GM23338 (cell line): Measurements from ENCODE around the gene MTHFSD. TPM values are rescaled to one million over a fixed set of nuclear protein-coding genes. Genes with fewer than 3 reads are reported as not detected.

Experiments
- ATAC-seq: fragments of 200-7000 bp; cut with Tn5 transposase; 3 replicates; pipeline ENCODE4 v1.9.1; 2020
- DNase-seq: peaks from one replicate; pipeline ENCODE4 v3.0.0-alpha.2; 2015; ENCODE audit warnings: low spot score
- H2AFZ ChIP-seq: fragments of 200-600 bp; sonication (generic); 2 replicates; pipeline ENCODE4 v1.8.0; 2016; ENCODE audit warnings: antibody characterized with exemption, mild to moderate bottlenecking, moderate library complexity
- H3F3A ChIP-seq: fragments of 200-600 bp; sonication (generic); replicated peaks from 2 replicates; pipeline ENCODE4 v1.8.0; 2017; ENCODE audit warnings: antibody characterized with exemption, mixed run types, low read depth
- H3K27ac ChIP-seq: fragments of 200-600 bp; sonication (generic); 2 replicates; pipeline ENCODE4 v1.6.1; 2016; ENCODE audit warnings: low read depth
- H3K27me3 ChIP-seq: fragments of 200-600 bp; sonication (generic); 2 replicates; pipeline ENCODE4 v1.8.0; 2016; ENCODE audit warnings: mild to moderate bottlenecking, mixed run types, moderate library complexity; ENCODE audit not compliant: insufficient read depth
- H3K36me3 ChIP-seq: fragments of 200-600 bp; sonication (generic); 2 replicates; pipeline ENCODE4 v1.8.0; 2016; ENCODE audit warnings: mild to moderate bottlenecking; ENCODE audit not compliant: insufficient read depth
- H3K4me1 ChIP-seq: fragments of 200-600 bp; sonication (generic); 2 replicates; pipeline ENCODE4 v1.8.0; 2016; ENCODE audit warnings: mild to moderate bottlenecking, moderate library complexity; ENCODE audit not compliant: insufficient read depth
- H3K4me2 ChIP-seq: fragments of 200-600 bp; sonication (generic); 2 replicates; pipeline ENCODE4 v1.7.1; 2017; ENCODE audit warnings: mixed run types
- H3K4me3 ChIP-seq: fragments of 200-600 bp; sonication (generic); 2 replicates; pipeline ENCODE4 v1.6.1; 2016; ENCODE audit warnings: mixed run types
- H3K79me2 ChIP-seq: fragments of 200-600 bp; sonication (generic); replicated peaks from 2 replicates; pipeline ENCODE4 v1.8.0; 2017; ENCODE audit warnings: mild to moderate bottlenecking; ENCODE audit not compliant: insufficient read depth
- H3K9me2 ChIP-seq: fragments of 200-600 bp; sonication (generic); 2 replicates; pipeline ENCODE4 v1.8.0; 2017; ENCODE audit not compliant: insufficient read depth
- H4K20me1 ChIP-seq: fragments of 200-600 bp; sonication (generic); replicated peaks from 2 replicates; pipeline ENCODE4 v1.8.0; 2017; ENCODE audit warnings: mild to moderate bottlenecking; ENCODE audit not compliant: insufficient read depth
- H3K27ac Mint-ChIP-seq: 2 replicates; pipeline ENCODE4 v1.8.0; 2020; ENCODE audit warnings: inconsistent platforms, mild to moderate bottlenecking, moderate library complexity, mixed read lengths
- H3K27me3 Mint-ChIP-seq: 3 replicates; pipeline ENCODE4 v1.8.0; 2022; ENCODE audit warnings: low read depth, mild to moderate bottlenecking, moderate library complexity, mixed read lengths, inconsistent platforms; ENCODE audit not compliant: insufficient read depth, poor library complexity
- H3K36me3 Mint-ChIP-seq: 3 replicates; pipeline ENCODE4 v1.8.0; 2021; ENCODE audit warnings: low read depth, mild to moderate bottlenecking, inconsistent platforms, moderate library complexity, mixed read lengths
- H3K4me1 Mint-ChIP-seq: 3 replicates; pipeline ENCODE4 v1.8.0; 2020; ENCODE audit warnings: mild to moderate bottlenecking, inconsistent platforms, mixed read lengths
- H3K4me3 Mint-ChIP-seq: 3 replicates; pipeline ENCODE4 v1.8.0; 2021; ENCODE audit warnings: moderate library complexity, mild to moderate bottlenecking, inconsistent platforms, mixed read lengths
- H3K9me3 Mint-ChIP-seq: 3 replicates; pipeline ENCODE4 v1.8.0; 2020; ENCODE audit warnings: moderate library complexity, mild to moderate bottlenecking, inconsistent platforms, mixed read lengths
- CREB1 ChIP-seq: fragments of 250-450 bp; sonication (Bioruptor Pico); IDR thresholded peaks from 2 replicates; pipeline ENCODE4 v1.5.0; 2020; ENCODE audit warnings: low read depth, mild to moderate bottlenecking, moderate library complexity
- EZH2 ChIP-seq: fragments of 200-600 bp; sonication (generic); IDR thresholded peaks from one replicate; pipeline ENCODE4 v1.8.0; 2017; ENCODE audit warnings: antibody characterized with exemption, mild to moderate bottlenecking, low read depth; ENCODE audit not compliant: unreplicated experiment
- NANOG ChIP-seq: IDR thresholded peaks from 2 replicates; pipeline ENCODE4 v1.6.1; 2016; ENCODE audit warnings: antibody characterized with exemption, borderline replicate concordance
- STAT1 ChIP-seq: IDR thresholded peaks from one replicate; pipeline ENCODE4 v1.6.1; 2016; ENCODE audit warnings: antibody characterized with exemption; ENCODE audit not compliant: unreplicated experiment
- ZNF114 ChIP-seq: fragments of 250-450 bp; sonication (Bioruptor Pico); IDR thresholded peaks from 2 replicates; pipeline ENCODE4 v1.5.0; 2020; ENCODE audit warnings: mild to moderate bottlenecking, moderate library complexity
- polyA plus RNA-seq: library from polyadenylated mRNA; unstranded; fragments of >200 nt; fragmentation: Nextera tagmentation; extraction: Ambion mirVana; gene quantifications from 2 replicates; pipeline ENCODE4 v1.2.1, GENCODE V29; 2016
- total RNA-seq: library from RNA; depleted of rRNA; stranded (reverse); fragments of >200 nt; shearing (Covaris generic); gene quantifications from 2 replicates; pipeline ENCODE4 v1.2.3, GENCODE V29; 2014
- TF ChIP-seq, protein P1 (sequence below), 2 experiments: fragments of 200-600 bp in 1 of 2; sonication (generic) in 1 of 2; conservative IDR thresholded peaks; 2 replicates each; pipeline versions ENCODE4 v1.5.1 to v1.6.1; 2016 to 2017; ENCODE audit warnings: antibody characterized with exemption in 2 of 2, low read depth in 2 of 2, mild to moderate bottlenecking in 2 of 2, moderate library complexity in 1 of 2
- TF ChIP-seq, protein P2 (sequence below): IDR thresholded peaks from 2 replicates; pipeline ENCODE4 v1.6.1; 2016; ENCODE audit warnings: antibody characterized with exemption
- TF ChIP-seq, protein P3 (sequence below): IDR thresholded peaks from one replicate; pipeline ENCODE4 v1.6.1; 2018; ENCODE audit warnings: antibody characterized with exemption; ENCODE audit not compliant: unreplicated experiment

The MTHFSD gene
- total and polyA plus RNA-seq, 2 experiments from 2014 or later: 7.2 to 8.1 TPM

DNA sequence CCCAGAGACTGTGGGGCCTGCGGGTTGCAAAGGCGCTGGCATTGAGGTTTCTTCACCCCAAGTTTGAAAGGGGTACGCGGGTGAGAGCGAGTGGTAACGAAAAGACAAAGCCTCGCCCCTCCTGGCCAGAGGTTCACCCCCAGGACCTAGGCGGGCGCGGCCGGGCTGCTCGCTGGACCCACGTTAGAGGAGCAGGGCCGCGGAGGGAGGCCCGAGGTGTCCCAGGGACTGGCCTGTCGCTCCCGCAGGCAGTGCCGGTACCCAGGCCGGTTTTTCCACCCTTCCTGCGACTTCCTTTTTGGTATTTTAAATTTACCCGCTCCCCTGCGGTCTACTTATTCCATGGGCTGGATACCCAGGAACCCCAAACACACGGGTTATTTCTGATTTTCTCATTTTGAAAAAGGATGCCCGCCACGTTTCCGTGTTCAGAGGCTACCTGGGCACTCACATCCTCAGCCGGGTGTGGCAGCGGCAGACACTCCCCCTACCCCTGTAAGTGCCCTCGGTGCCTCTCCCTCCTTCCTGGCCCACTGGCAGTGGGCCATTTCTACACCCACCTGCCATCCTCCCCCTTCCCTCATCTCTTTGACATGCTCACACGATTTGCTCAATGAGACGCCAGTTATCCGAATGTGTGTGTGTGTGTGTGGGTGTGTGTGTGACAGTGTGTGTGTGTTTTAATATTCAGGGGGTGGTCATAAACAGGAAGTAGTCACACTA is 21.7 kb upstream of the MTHFSD start:
- Histone ChIP-seq H4K20me1 (peaks cover 18% of the 10 kb centered on the region), H3K27ac (no peak overlapping the region), H2AFZ (peak overlapping the region; percentile 11), H3F3A (peaks cover 7% of the 10 kb centered on the region), H3K4me1 (peaks cover 53% of the 10 kb centered on the region), H3K4me2 (peak overlapping the region; percentile 93), H3K4me3 (peak overlapping the region; percentile 75), H3K9me2 (no peaks in the 10 kb centered on the region), H3K27me3 (peaks cover 99% of the 10 kb centered on the region), H3K36me3 (no peaks in the 10 kb centered on the region), H3K79me2 (no peaks in the 10 kb centered on the region)
- peaks cover 97% of the 10 kb centered on the region for H3K27me3 Mint-ChIP-seq
- DNase-seq: peak; percentile 57
- H3K9me3 Mint-ChIP-seq: no peaks in the 10 kb centered on the region
- no peaks in the 10 kb centered on the region; the same call in 2 of the 3 replicates for H3K36me3 Mint-ChIP-seq
- ATAC-seq: peak; percentile 7
- TF ChIP-seq EZH2 (peak; percentile 61), NANOG (no peak)
- peak overlapping the region; percentile 85 for H3K4me3 Mint-ChIP-seq
- H3K4me1 Mint-ChIP-seq: peaks cover 66% of the 10 kb centered on the region
- H3K27ac Mint-ChIP-seq: no peak overlapping the region

DNA sequence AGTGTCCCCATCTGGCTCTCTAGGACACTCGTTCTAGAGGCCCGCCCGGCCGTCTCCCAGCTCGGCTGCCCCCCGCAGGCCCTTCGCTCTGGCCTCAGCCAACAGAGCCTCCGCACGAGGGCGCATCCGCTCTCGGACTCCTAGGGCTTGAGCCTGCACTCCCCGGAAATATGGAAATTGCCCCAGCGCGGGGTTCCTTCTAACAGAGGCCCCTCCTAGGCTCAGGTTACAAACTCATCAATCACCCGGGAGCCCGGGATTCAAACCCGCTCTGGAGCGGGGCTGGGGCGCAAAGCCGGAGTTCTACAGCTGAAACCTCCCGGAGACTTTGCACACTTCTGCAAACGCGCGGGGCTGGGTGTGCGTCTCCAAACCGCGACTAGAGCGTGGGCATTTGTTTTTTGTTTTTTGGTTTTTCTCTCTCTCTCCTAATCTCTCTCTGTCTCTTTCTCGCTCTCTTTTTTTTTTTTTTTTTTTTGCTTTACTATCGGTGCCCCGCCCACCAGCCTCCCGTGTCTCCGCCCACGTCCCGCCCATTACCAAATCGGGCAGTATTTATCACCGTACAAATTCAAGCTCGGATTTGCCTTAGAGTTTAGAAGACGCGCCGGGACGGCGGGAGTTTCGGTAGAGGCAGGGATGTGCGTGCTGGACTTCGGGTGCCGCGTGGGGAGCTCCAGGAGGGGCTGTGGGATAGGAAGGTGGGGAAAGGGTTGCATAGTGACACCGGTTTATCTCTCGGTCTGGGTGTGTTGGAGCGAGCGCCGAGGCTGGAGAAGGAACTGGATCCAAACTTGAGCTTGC is 20.9 kb upstream of the MTHFSD start:
- Mint-ChIP-seq H3K4me3 (peak overlapping the region; percentile 85), H3K9me3 (no peaks in the 10 kb centered on the region), H3K27ac (no peak overlapping the region), H3K36me3 (no peaks in the 10 kb centered on the region; the same call in 2 of the 3 replicates), H3K4me1 (peaks cover 71% of the 10 kb centered on the region), H3K27me3 (peaks cover 97% of the 10 kb centered on the region)
- peaks cover 61% of the 10 kb centered on the region for H3K4me1 ChIP-seq
- peaks cover 18% of the 10 kb centered on the region for H4K20me1 ChIP-seq
- ATAC-seq: peak; percentile 63
- H3K9me2 ChIP-seq: no peaks in the 10 kb centered on the region
- peak; percentile 98 for DNase-seq
- H2AFZ ChIP-seq: peak overlapping the region; percentile 40
- H3K79me2 ChIP-seq: no peaks in the 10 kb centered on the region
- H3K27me3 ChIP-seq: peaks cover 99% of the 10 kb centered on the region
- peak overlapping the region; percentile 75 for H3K4me3 ChIP-seq
- peak overlapping the region; percentile 93 for H3K4me2 ChIP-seq
- no peaks in the 10 kb centered on the region for H3K36me3 ChIP-seq
- peaks cover 7% of the 10 kb centered on the region for H3F3A ChIP-seq
- H3K27ac ChIP-seq: no peak overlapping the region
- TF ChIP-seq STAT1: no peak
- TF ChIP-seq, protein P1, sequence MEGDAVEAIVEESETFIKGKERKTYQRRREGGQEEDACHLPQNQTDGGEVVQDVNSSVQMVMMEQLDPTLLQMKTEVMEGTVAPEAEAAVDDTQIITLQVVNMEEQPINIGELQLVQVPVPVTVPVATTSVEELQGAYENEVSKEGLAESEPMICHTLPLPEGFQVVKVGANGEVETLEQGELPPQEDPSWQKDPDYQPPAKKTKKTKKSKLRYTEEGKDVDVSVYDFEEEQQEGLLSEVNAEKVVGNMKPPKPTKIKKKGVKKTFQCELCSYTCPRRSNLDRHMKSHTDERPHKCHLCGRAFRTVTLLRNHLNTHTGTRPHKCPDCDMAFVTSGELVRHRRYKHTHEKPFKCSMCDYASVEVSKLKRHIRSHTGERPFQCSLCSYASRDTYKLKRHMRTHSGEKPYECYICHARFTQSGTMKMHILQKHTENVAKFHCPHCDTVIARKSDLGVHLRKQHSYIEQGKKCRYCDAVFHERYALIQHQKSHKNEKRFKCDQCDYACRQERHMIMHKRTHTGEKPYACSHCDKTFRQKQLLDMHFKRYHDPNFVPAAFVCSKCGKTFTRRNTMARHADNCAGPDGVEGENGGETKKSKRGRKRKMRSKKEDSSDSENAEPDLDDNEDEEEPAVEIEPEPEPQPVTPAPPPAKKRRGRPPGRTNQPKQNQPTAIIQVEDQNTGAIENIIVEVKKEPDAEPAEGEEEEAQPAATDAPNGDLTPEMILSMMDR (conservative IDR thresholded peaks at IDR 0.05; ENCODE audit: low read depth in 2 of 2): peak; percentile 62 to 70
- TF ChIP-seq ZNF114 (CRISPR knock-in tag): no peak
- TF ChIP-seq, protein P2, sequence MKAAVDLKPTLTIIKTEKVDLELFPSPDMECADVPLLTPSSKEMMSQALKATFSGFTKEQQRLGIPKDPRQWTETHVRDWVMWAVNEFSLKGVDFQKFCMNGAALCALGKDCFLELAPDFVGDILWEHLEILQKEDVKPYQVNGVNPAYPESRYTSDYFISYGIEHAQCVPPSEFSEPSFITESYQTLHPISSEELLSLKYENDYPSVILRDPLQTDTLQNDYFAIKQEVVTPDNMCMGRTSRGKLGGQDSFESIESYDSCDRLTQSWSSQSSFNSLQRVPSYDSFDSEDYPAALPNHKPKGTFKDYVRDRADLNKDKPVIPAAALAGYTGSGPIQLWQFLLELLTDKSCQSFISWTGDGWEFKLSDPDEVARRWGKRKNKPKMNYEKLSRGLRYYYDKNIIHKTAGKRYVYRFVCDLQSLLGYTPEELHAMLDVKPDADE: 0 out of 2 replicates have a peak, but pooled peaks have one; percentile 26
- no peak for TF ChIP-seq CREB1
- no peak for TF ChIP-seq NANOG
- peak; percentile 68 for TF ChIP-seq EZH2
- TF ChIP-seq, protein P3, sequence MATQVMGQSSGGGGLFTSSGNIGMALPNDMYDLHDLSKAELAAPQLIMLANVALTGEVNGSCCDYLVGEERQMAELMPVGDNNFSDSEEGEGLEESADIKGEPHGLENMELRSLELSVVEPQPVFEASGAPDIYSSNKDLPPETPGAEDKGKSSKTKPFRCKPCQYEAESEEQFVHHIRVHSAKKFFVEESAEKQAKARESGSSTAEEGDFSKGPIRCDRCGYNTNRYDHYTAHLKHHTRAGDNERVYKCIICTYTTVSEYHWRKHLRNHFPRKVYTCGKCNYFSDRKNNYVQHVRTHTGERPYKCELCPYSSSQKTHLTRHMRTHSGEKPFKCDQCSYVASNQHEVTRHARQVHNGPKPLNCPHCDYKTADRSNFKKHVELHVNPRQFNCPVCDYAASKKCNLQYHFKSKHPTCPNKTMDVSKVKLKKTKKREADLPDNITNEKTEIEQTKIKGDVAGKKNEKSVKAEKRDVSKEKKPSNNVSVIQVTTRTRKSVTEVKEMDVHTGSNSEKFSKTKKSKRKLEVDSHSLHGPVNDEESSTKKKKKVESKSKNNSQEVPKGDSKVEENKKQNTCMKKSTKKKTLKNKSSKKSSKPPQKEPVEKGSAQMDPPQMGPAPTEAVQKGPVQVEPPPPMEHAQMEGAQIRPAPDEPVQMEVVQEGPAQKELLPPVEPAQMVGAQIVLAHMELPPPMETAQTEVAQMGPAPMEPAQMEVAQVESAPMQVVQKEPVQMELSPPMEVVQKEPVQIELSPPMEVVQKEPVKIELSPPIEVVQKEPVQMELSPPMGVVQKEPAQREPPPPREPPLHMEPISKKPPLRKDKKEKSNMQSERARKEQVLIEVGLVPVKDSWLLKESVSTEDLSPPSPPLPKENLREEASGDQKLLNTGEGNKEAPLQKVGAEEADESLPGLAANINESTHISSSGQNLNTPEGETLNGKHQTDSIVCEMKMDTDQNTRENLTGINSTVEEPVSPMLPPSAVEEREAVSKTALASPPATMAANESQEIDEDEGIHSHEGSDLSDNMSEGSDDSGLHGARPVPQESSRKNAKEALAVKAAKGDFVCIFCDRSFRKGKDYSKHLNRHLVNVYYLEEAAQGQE: no peak
